ENCODE data around the gene RAB8A. TPM values are rescaled to one million over a fixed set of nuclear protein-coding genes. Genes with fewer than 3 reads are reported as not detected.

Gene RAB8A
- total RNA-seq, 1 donor from 2014 or later: 43.3 TPM

GRCh38 chr19:16067205-16067938 lies 44.3 kb upstream of the RAB8A start:
- no peak for DNase-seq (ENCODE audit: low read depth)

GRCh38 chr19:16068696-16069259 lies 42.9 kb upstream of the RAB8A start:
- no peak overlapping the region for H3K4me3 ChIP-seq (ENCODE audit: low read depth, low read length)
- H3K36me3 ChIP-seq (ENCODE audit: control insufficient read depth, insufficient read depth, low read length): no peaks in the 10 kb centered on the region
- H3K27me3 ChIP-seq (ENCODE audit: control insufficient read depth, insufficient read depth, low read length): no peaks in the 10 kb centered on the region
- no peak for DNase-seq (ENCODE audit: low read depth)
- TF ChIP-seq CTCF (IDR thresholded peaks at IDR 0.05; ENCODE audit: insufficient read depth, low read length, poor library complexity, severe bottlenecking): no peak

More at GRCh38 chr19:16067205-16067938, 44.3 kb upstream of the RAB8A start:
- Histone ChIP-seq H3K4me3 (ENCODE audit: low read depth, low read length) (no peak overlapping the region), H3K27me3 (ENCODE audit: control insufficient read depth, insufficient read depth, low read length) (no peaks in the 10 kb centered on the region), H3K36me3 (ENCODE audit: control insufficient read depth, insufficient read depth, low read length) (no peaks in the 10 kb centered on the region)
- no peak for TF ChIP-seq CTCF (IDR thresholded peaks at IDR 0.05; ENCODE audit: insufficient read depth, low read length, poor library complexity, severe bottlenecking)

GRCh38 chr19:16069813-16070365 lies 41.8 kb upstream of the RAB8A start:
- H3K4me3 ChIP-seq (ENCODE audit: low read depth, low read length): no peak overlapping the region
- no peaks in the 10 kb centered on the region for H3K27me3 ChIP-seq (ENCODE audit: control insufficient read depth, insufficient read depth, low read length)
- no peaks in the 10 kb centered on the region for H3K36me3 ChIP-seq (ENCODE audit: control insufficient read depth, insufficient read depth, low read length)
- TF ChIP-seq CTCF (IDR thresholded peaks at IDR 0.05; ENCODE audit: insufficient read depth, low read length, poor library complexity, severe bottlenecking): no peak
- no peak for DNase-seq (ENCODE audit: low read depth)

- no peak for DNase-seq (ENCODE audit: low read depth)
- Histone ChIP-seq H3K36me3 (ENCODE audit: control insufficient read depth, insufficient read depth, low read length) (no peaks in the 10 kb centered on the region), H3K4me3 (ENCODE audit: low read depth, low read length) (no peak overlapping the region), H3K27me3 (ENCODE audit: control insufficient read depth, insufficient read depth, low read length) (no peaks in the 10 kb centered on the region)
- TF ChIP-seq CTCF (IDR thresholded peaks at IDR 0.05; ENCODE audit: insufficient read depth, low read length, poor library complexity, severe bottlenecking): no peak
Measured at GRCh38 chr19:16070366-16070990, 41.2 kb upstream of the RAB8A start.

- H3K4me3 ChIP-seq (ENCODE audit: low read depth, low read length): no peak overlapping the region
- H3K27me3 ChIP-seq (ENCODE audit: control insufficient read depth, insufficient read depth, low read length): no peaks in the 10 kb centered on the region
- no peak for TF ChIP-seq CTCF (IDR thresholded peaks at IDR 0.05; ENCODE audit: insufficient read depth, low read length, poor library complexity, severe bottlenecking)
- H3K36me3 ChIP-seq (ENCODE audit: control insufficient read depth, insufficient read depth, low read length): no peaks in the 10 kb centered on the region
- no peak for DNase-seq (ENCODE audit: low read depth)
Measured at GRCh38 chr19:16071072-16071691, 40.5 kb upstream of the RAB8A start.

All from kidney epithelial cell (primary cell).